ENCODE results near the gene PSMA5. TPM values are rescaled to one million over a fixed set of nuclear protein-coding genes. Genes with fewer than 3 reads are reported as not detected.

Gene PSMA5
- total RNA-seq, 1 experiment from 2014 or later: 150 TPM

- peak overlapping the region; percentile 54 for H3K27ac Mint-ChIP-seq
- ChIA-PET POLR2A (no interaction called here), CTCF (interaction anchor here (0.9 to 1.4 kb wide), 2 partner anchors 98 to 192 kb away, joined by 3 read pairs; no protein-coding TSS in a partner anchor)
- no peak for DNase-seq (ENCODE audit: low spot score)
- H3K36me3 Mint-ChIP-seq: no peaks in the 10 kb centered on the region
- H3K4me1 Mint-ChIP-seq: peaks cover 44% of the 10 kb centered on the region
- ATAC-seq: no peak
- no peaks in the 10 kb centered on the region for H3K9me3 Mint-ChIP-seq
- no peaks in the 10 kb centered on the region for H3K27me3 Mint-ChIP-seq (ENCODE audit: low read depth)
- no peak overlapping the region for H3K4me3 Mint-ChIP-seq
- TF ChIP-seq GABPB1 (CRISPR knock-in tag; IDR thresholded peaks at IDR 0.05) (peak; percentile 44; the same call in 1 of the 2 replicates), ZNF671 (CRISPR knock-in tag; IDR thresholded peaks at IDR 0.05) (no peak), ZNF532 (CRISPR knock-in tag; IDR thresholded peaks at IDR 0.05; ENCODE audit: borderline replicate concordance) (no peak), MAX (CRISPR knock-in tag; IDR thresholded peaks at IDR 0.05) (no peak), HMGA2 (CRISPR knock-in tag; IDR thresholded peaks at IDR 0.05) (no peak), ZNF263 (CRISPR knock-in tag; IDR thresholded peaks at IDR 0.05; ENCODE audit: low read depth) (no peak)
- TF ChIP-seq, protein P1, sequence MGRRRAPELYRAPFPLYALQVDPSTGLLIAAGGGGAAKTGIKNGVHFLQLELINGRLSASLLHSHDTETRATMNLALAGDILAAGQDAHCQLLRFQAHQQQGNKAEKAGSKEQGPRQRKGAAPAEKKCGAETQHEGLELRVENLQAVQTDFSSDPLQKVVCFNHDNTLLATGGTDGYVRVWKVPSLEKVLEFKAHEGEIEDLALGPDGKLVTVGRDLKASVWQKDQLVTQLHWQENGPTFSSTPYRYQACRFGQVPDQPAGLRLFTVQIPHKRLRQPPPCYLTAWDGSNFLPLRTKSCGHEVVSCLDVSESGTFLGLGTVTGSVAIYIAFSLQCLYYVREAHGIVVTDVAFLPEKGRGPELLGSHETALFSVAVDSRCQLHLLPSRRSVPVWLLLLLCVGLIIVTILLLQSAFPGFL (CRISPR knock-in tag; IDR thresholded peaks at IDR 0.05; ENCODE audit: borderline replicate concordance): no peak
Observed at GRCh38 chr1:109392788-109393616, 33.2 kb downstream of the PSMA5 start.

DNA sequence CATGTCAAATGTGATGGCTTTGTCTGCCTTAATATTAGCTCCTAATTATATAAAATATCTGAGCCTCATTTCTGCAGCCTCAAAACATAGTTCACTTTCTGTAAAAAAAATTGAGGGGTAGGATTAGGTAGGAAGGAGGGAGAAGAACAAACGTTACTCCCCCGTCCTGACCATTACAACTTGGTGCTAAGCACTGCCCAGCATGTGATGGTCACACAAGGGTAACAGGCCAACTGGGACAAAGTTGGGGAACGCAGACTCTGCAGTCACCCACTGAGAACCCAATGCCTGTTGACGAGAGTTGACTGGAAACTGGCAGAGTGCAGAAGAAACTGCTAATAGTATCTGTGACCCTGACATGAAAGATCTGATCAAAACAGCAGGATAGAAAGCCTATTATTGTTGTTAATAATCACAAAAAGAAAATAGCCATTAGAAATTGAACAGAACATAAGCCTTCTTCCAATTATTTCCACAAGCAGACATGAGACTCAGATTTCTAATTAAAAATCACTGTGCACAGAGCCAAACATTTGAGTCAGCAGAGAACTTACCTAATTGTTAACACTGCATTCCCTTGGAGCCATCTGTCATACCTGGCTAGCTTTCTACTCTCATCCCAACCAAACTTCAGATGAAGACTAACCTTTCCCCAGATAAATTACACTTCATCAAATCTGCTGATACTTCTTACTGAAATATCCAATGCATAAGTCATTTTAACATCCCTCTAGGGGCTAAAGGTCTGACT is 34.0 kb downstream of the PSMA5 start:
- no peak for TF ChIP-seq ATF1 (CRISPR knock-in tag; IDR thresholded peaks at IDR 0.05)
- TF ChIP-seq, protein P2, sequence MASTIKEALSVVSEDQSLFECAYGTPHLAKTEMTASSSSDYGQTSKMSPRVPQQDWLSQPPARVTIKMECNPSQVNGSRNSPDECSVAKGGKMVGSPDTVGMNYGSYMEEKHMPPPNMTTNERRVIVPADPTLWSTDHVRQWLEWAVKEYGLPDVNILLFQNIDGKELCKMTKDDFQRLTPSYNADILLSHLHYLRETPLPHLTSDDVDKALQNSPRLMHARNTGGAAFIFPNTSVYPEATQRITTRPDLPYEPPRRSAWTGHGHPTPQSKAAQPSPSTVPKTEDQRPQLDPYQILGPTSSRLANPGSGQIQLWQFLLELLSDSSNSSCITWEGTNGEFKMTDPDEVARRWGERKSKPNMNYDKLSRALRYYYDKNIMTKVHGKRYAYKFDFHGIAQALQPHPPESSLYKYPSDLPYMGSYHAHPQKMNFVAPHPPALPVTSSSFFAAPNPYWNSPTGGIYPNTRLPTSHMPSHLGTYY (CRISPR knock-in tag; IDR thresholded peaks at IDR 0.05): no peak
- TF ChIP-seq, protein P3, sequence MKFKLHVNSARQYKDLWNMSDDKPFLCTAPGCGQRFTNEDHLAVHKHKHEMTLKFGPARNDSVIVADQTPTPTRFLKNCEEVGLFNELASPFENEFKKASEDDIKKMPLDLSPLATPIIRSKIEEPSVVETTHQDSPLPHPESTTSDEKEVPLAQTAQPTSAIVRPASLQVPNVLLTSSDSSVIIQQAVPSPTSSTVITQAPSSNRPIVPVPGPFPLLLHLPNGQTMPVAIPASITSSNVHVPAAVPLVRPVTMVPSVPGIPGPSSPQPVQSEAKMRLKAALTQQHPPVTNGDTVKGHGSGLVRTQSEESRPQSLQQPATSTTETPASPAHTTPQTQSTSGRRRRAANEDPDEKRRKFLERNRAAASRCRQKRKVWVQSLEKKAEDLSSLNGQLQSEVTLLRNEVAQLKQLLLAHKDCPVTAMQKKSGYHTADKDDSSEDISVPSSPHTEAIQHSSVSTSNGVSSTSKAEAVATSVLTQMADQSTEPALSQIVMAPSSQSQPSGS (CRISPR knock-in tag; IDR thresholded peaks at IDR 0.05; ENCODE audit: borderline replicate concordance, low read depth): no peak
- ATAC-seq (no peak; the same call in 1 of the 2 replicates), DNase-seq (ENCODE audit: low spot score) (no peak)
- H3K4me1 Mint-ChIP-seq: peaks cover 44% of the 10 kb centered on the region
- no peaks in the 10 kb centered on the region for H3K36me3 Mint-ChIP-seq
- CTCF ChIA-PET: interaction anchor here (0.9 to 1.4 kb wide), 2 partner anchors 98 to 191 kb away, joined by 3 read pairs; no protein-coding TSS in a partner anchor
- peak overlapping the region; percentile 54 for H3K27ac Mint-ChIP-seq
- POLR2A ChIA-PET: no interaction called here
- H3K27me3 Mint-ChIP-seq (ENCODE audit: low read depth): no peaks in the 10 kb centered on the region
- no peaks in the 10 kb centered on the region for H3K9me3 Mint-ChIP-seq
- H3K4me3 Mint-ChIP-seq: no peak overlapping the region

DNA sequence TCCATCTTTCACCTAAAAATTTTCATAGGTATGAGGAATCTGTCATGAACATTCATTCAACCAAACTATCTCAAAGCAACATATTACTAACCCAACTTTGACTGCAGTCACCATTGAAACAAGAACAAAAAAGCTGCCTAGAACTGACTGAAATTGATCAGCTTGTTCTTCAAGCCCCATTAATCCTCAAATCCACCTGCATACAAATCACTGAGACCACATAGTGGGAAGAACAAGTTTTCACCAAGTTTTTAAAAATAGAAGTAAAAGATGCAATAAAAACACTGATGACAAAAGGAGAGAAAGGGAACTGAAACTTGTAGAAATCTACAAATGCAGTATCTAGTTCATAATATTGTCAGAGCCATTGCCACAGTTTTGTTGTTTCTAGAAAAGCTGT is 34.6 kb downstream of the PSMA5 start:
- no peak overlapping the region for H3K27ac Mint-ChIP-seq
- peaks cover 43% of the 10 kb centered on the region for H3K4me1 Mint-ChIP-seq
- CTCF ChIA-PET: interaction anchor here (1.0 to 1.4 kb wide), 2 partner anchors 99 to 128 kb away, joined by 3 read pairs; no protein-coding TSS in a partner anchor
- TF ChIP-seq ARID4B (CRISPR knock-in tag; IDR thresholded peaks at IDR 0.05; ENCODE audit: borderline replicate concordance): no peak

More for the DNA sequence above, 34.6 kb downstream of the PSMA5 start:
- no peak overlapping the region for H3K4me3 Mint-ChIP-seq
- DNase-seq (ENCODE audit: low spot score) (no peak), ATAC-seq (no peak)
- no peaks in the 10 kb centered on the region for H3K9me3 Mint-ChIP-seq
- H3K27me3 Mint-ChIP-seq (ENCODE audit: low read depth): no peaks in the 10 kb centered on the region
- H3K36me3 Mint-ChIP-seq: no peaks in the 10 kb centered on the region
- POLR2A ChIA-PET: no interaction called here

All from WTC11 (cell line).